ENCODE measurements around the gene FAM89B.

The FAM89B gene

GRCh38 chr11:65583589-65583988 is 11.3 kb downstream of the FAM89B start:
- no peak for TF ChIP-seq CTCF (IDR thresholded peaks at IDR 0.05; ENCODE audit: low read depth, low read length)
- TF ChIP-seq POLR2A (IDR thresholded peaks at IDR 0.05; ENCODE audit: extremely low read depth, insufficient read length), result no peak
- no peak for TF ChIP-seq MYC (IDR thresholded peaks at IDR 0.05; ENCODE audit: low read depth, low read length)
- TF ChIP-seq, protein P1, sequence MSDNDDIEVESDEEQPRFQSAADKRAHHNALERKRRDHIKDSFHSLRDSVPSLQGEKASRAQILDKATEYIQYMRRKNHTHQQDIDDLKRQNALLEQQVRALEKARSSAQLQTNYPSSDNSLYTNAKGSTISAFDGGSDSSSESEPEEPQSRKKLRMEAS (IDR thresholded peaks at IDR 0.05; ENCODE audit: low read depth, low read length), result no peak
- DNase-seq (ENCODE audit: low read depth), result no peak
- no peak overlapping the region for H3K4me3 ChIP-seq (ENCODE audit: low read depth, low read length)

- no peak overlapping the region for H3K4me3 ChIP-seq (ENCODE audit: low read depth, low read length)
- DNase-seq (ENCODE audit: low read depth), result no peak
- TF ChIP-seq POLR2A (IDR thresholded peaks at IDR 0.05; ENCODE audit: extremely low read depth, insufficient read length) (no peak), CTCF (IDR thresholded peaks at IDR 0.05; ENCODE audit: low read depth, low read length) (no peak)
These were observed 11.8 kb downstream of the FAM89B start for GRCh38 chr11:65584106-65584505.

GRCh38 chr11:65584723-65585171 is 12.4 kb downstream of the FAM89B start:
- TF ChIP-seq, protein P1 (IDR thresholded peaks at IDR 0.05; ENCODE audit: low read depth, low read length), result no peak
- TF ChIP-seq MYC (IDR thresholded peaks at IDR 0.05; ENCODE audit: low read depth, low read length), result no peak
- TF ChIP-seq POLR2A (IDR thresholded peaks at IDR 0.05; ENCODE audit: extremely low read depth, insufficient read length), result no peak
- no peak for TF ChIP-seq CTCF (IDR thresholded peaks at IDR 0.05; ENCODE audit: low read depth, low read length)
- H3K4me3 ChIP-seq (ENCODE audit: low read depth, low read length), result no peak overlapping the region
- DNase-seq (ENCODE audit: low read depth), result no peak

- TF ChIP-seq, protein P1 (IDR thresholded peaks at IDR 0.05; ENCODE audit: low read depth, low read length), result no peak
- TF ChIP-seq POLR2A (IDR thresholded peaks at IDR 0.05; ENCODE audit: extremely low read depth, insufficient read length) (no peak), CTCF (IDR thresholded peaks at IDR 0.05; ENCODE audit: low read depth, low read length) (no peak), MYC (IDR thresholded peaks at IDR 0.05; ENCODE audit: low read depth, low read length) (no peak)
- DNase-seq (ENCODE audit: low read depth), result no peak
- no peak overlapping the region for H3K4me3 ChIP-seq (ENCODE audit: low read depth, low read length)
These were observed 13.3 kb downstream of the FAM89B start for GRCh38 chr11:65585396-65586246.

DNA sequence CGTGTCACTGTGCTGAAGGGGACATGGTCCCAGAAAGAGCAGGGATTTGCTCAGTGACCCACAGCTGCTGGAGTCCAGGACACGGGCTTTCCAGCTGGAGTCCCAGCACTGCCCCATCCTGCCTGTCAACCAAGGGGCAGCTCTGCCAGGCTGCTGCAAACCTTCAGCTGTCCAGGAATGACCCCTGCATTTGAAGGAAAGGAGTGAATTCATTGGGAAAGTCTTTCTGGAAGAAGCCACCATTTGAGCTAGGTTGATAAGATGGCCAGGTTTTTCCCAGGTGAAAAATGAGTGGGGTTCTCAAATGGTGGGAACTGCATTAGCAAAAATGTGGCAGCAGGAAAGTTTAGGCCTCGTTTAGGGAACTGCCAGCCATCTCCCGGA is 13.9 kb downstream of the FAM89B start:
- no peak for DNase-seq (ENCODE audit: low read depth)
- no peak overlapping the region for H3K4me3 ChIP-seq (ENCODE audit: low read depth, low read length)
- no peak for TF ChIP-seq MYC (IDR thresholded peaks at IDR 0.05; ENCODE audit: low read depth, low read length)
- TF ChIP-seq, protein P1 (IDR thresholded peaks at IDR 0.05; ENCODE audit: low read depth, low read length), result no peak

- TF ChIP-seq, protein P1 (IDR thresholded peaks at IDR 0.05; ENCODE audit: low read depth, low read length), result no peak
- TF ChIP-seq CTCF (IDR thresholded peaks at IDR 0.05; ENCODE audit: low read depth, low read length), result no peak
- TF ChIP-seq POLR2A (IDR thresholded peaks at IDR 0.05; ENCODE audit: extremely low read depth, insufficient read length), result no peak
- no peak for TF ChIP-seq MYC (IDR thresholded peaks at IDR 0.05; ENCODE audit: low read depth, low read length)
- no peak overlapping the region for H3K4me3 ChIP-seq (ENCODE audit: low read depth, low read length)
- no peak for DNase-seq (ENCODE audit: low read depth)
These were observed 14.3 kb downstream of the FAM89B start for GRCh38 chr11:65586676-65587075.

Measured in NB4 (cell line).